ENCODE results near the gene KRTAP12-3. TPM values are rescaled to one million over a fixed set of nuclear protein-coding genes. Genes with fewer than 3 reads are reported as not detected.

The KRTAP12-3 gene
- total RNA-seq, 1 experiment from 2014 or later: not detected

DNA sequence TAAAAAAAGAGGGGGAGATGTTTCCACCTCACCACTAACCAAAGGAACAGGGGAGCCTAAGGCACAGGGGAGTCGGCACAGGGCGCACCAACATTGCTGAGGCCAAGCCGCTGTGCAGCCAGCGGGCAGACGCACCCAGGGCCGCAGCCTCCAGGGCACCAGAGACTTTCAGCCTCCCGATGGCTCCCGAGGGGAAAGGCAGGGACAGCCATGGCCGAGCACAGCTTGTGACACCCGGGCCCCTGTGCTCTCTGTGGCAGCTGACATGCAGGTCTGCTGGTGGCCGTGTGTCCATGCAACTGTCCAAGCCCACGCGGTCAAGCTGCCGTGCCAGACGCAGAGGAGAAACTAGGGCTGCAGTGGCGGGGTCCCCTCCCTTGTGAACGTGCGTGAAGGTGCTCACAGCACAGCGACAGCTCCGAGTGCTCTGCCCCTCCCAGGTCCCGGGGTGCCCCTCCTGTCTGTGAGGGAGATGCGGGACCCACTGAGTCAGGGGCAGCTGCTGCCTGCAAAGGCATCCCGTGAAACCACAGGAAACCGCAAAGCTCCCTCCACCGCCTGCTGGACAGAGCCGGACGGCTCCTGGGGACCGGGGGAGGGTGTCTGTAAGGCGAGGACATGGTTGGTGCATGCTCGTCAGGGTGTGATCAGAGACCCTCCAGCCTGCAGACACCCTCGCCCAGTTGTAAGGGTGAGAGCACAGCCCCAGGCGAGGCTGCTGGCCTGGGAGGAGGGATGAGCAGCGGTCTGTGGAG, 9.0 kb upstream of the KRTAP12-3 start:
- Histone ChIP-seq H3K9me3 (ENCODE audit: low read depth, low read length, poor library complexity, severe bottlenecking) (peaks cover 15% of the 10 kb centered on the region), H3K27ac (ENCODE audit: low read depth, low read length, poor library complexity, severe bottlenecking) (no peak overlapping the region), H3K27me3 (replicated peaks; ENCODE audit: insufficient read depth, low read depth, low read length, poor library complexity) (no peaks in the 10 kb centered on the region), H3K4me1 (ENCODE audit: insufficient read depth, low read length, poor library complexity, severe bottlenecking) (no peaks in the 10 kb centered on the region), H3K36me3 (ENCODE audit: insufficient read depth, low read length, poor library complexity, severe bottlenecking) (no peaks in the 10 kb centered on the region), H3K4me3 (ENCODE audit: low read depth, low read length, poor library complexity, severe bottlenecking) (no peak overlapping the region)
- ChIA-PET CTCF (no interaction called here), POLR2A (ENCODE audit: low non-redundant PET) (no interaction called here)
- no peak for TF ChIP-seq EZH2 (IDR thresholded peaks at IDR 0.05; ENCODE audit: borderline replicate concordance, low read depth, low read length, poor library complexity, severe bottlenecking)
- TF ChIP-seq, protein P1, sequence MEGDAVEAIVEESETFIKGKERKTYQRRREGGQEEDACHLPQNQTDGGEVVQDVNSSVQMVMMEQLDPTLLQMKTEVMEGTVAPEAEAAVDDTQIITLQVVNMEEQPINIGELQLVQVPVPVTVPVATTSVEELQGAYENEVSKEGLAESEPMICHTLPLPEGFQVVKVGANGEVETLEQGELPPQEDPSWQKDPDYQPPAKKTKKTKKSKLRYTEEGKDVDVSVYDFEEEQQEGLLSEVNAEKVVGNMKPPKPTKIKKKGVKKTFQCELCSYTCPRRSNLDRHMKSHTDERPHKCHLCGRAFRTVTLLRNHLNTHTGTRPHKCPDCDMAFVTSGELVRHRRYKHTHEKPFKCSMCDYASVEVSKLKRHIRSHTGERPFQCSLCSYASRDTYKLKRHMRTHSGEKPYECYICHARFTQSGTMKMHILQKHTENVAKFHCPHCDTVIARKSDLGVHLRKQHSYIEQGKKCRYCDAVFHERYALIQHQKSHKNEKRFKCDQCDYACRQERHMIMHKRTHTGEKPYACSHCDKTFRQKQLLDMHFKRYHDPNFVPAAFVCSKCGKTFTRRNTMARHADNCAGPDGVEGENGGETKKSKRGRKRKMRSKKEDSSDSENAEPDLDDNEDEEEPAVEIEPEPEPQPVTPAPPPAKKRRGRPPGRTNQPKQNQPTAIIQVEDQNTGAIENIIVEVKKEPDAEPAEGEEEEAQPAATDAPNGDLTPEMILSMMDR (conservative IDR thresholded peaks at IDR 0.05; ENCODE audit: low read depth, low read length): no peak
- BruUV-seq (replicated peaks): no TSS peak
- intact Hi-C loops (cut with micrococcal nuclease; ENCODE audit: unreplicated experiment): no loop called here
- no peak for DNase-seq (ENCODE audit: low spot score)

DNA sequence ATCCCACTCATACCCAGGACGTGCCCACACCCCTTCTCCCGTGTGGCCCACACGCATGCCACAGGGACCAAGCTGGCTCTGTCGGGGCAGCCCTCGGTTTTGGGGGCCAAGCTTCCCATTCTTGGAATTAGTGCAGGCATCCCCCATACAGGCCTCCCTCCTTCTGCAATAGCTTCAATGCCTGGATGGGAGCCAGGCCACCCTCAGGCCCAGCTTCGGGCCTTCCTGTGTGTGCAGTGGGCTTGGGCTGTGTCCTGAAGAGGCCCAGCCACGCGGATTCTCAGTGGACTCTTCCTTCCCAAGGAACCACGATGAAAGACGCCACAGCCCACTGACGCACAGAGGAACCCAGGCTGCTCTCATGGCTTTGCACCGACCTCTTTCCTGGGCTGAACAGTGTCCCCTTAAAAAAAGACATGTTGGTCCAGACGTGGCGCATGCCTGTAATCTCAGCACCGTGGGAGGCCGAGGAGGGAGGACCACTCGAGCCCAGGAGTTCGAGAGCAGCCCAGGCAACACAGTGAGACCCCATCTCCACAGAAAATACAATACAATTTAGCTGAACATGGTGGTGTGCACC, 8.1 kb upstream of the KRTAP12-3 start:
- no TSS peak for BruUV-seq (replicated peaks)
- Histone ChIP-seq H3K4me3 (ENCODE audit: low read depth, low read length, poor library complexity, severe bottlenecking) (no peak overlapping the region), H3K27me3 (replicated peaks; ENCODE audit: insufficient read depth, low read depth, low read length, poor library complexity) (no peaks in the 10 kb centered on the region), H3K36me3 (ENCODE audit: insufficient read depth, low read length, poor library complexity, severe bottlenecking) (no peaks in the 10 kb centered on the region), H3K27ac (ENCODE audit: low read depth, low read length, poor library complexity, severe bottlenecking) (no peak overlapping the region), H3K4me1 (ENCODE audit: insufficient read depth, low read length, poor library complexity, severe bottlenecking) (no peaks in the 10 kb centered on the region), H3K9me3 (ENCODE audit: low read depth, low read length, poor library complexity, severe bottlenecking) (peaks cover 6% of the 10 kb centered on the region)
- ChIA-PET CTCF (no interaction called here), POLR2A (ENCODE audit: low non-redundant PET) (no interaction called here)
- DNase-seq (ENCODE audit: low spot score): no peak
- intact Hi-C loops (cut with micrococcal nuclease; ENCODE audit: unreplicated experiment): no loop called here
- TF ChIP-seq, protein P1 (conservative IDR thresholded peaks at IDR 0.05; ENCODE audit: low read depth, low read length): no peak

- H3K4me1 ChIP-seq (ENCODE audit: insufficient read depth, low read length, poor library complexity, severe bottlenecking): no peaks in the 10 kb centered on the region
- DNase-seq (ENCODE audit: low spot score): no peak
- H3K36me3 ChIP-seq (ENCODE audit: insufficient read depth, low read length, poor library complexity, severe bottlenecking): no peaks in the 10 kb centered on the region
- POLR2A ChIA-PET (ENCODE audit: low non-redundant PET): interaction anchor here (0.5 kb wide), 1 partner anchor 150 kb away, joined by 3 read pairs; no protein-coding TSS in a partner anchor
- BruUV-seq (replicated peaks): no TSS peak
- TF ChIP-seq, protein P1 (conservative IDR thresholded peaks at IDR 0.05; ENCODE audit: low read depth, low read length): no peak
- no peak for TF ChIP-seq EZH2 (IDR thresholded peaks at IDR 0.05; ENCODE audit: borderline replicate concordance, low read depth, low read length, poor library complexity, severe bottlenecking)
- H3K4me3 ChIP-seq (ENCODE audit: low read depth, low read length, poor library complexity, severe bottlenecking): no peak overlapping the region
- H3K27ac ChIP-seq (ENCODE audit: low read depth, low read length, poor library complexity, severe bottlenecking): no peak overlapping the region
- H3K27me3 ChIP-seq (replicated peaks; ENCODE audit: insufficient read depth, low read depth, low read length, poor library complexity): no peaks in the 10 kb centered on the region
- intact Hi-C loops (cut with micrococcal nuclease; ENCODE audit: unreplicated experiment): no loop called here
- CTCF ChIA-PET: no interaction called here
- no peaks in the 10 kb centered on the region for H3K9me3 ChIP-seq (ENCODE audit: low read depth, low read length, poor library complexity, severe bottlenecking)
Observed at GRCh38 chr21:44650265-44650972, 7.3 kb upstream of the KRTAP12-3 start.

Measured in A673 (cell line).